ENCODE measurements around the gene CCNA1.

CCNA1 gene

DNA sequence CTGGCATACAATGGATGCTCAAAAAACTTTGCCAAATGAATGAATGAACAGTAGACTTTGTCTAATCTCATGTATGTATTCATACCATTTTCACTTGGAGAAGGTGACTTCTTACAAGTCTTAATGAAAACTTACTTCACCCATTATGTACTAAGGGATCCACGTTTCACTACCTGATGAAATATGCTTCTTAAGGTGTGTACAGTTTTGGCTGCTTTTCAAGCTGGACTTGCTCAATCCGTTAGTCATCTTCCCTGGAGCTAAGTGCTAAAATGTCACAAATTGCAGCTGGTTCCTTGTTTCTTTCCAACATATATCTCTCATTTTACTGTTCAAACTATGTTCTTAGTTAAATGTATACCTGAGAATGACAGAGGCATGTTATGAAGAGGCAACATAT lies 4.2 kb upstream of the CCNA1 start:
- H3K4me1 ChIP-seq (ENCODE audit: control insufficient read depth, insufficient read depth, low read length), result no peaks in the 10 kb centered on the region
- H3K27me3 ChIP-seq (ENCODE audit: control insufficient read depth, insufficient read depth, low read length), result peaks cover 22% of the 10 kb centered on the region
- H3K36me3 ChIP-seq (ENCODE audit: control insufficient read depth, insufficient read depth, low read length), result no peaks in the 10 kb centered on the region
- no peak overlapping the region for H3K4me3 ChIP-seq (ENCODE audit: low read length)
- no peak overlapping the region for H3K27ac ChIP-seq (ENCODE audit: low read length)
- no peaks in the 10 kb centered on the region for H3K9me3 ChIP-seq (ENCODE audit: control insufficient read depth, insufficient read depth, low read length)
- WGBS (ENCODE audit: insufficient coverage, insufficient read length), result no CpG with 5 or more reads among the region's 2 CpGs
- DNase-seq (ENCODE audit: low read depth, low spot score), result no peak

DNA sequence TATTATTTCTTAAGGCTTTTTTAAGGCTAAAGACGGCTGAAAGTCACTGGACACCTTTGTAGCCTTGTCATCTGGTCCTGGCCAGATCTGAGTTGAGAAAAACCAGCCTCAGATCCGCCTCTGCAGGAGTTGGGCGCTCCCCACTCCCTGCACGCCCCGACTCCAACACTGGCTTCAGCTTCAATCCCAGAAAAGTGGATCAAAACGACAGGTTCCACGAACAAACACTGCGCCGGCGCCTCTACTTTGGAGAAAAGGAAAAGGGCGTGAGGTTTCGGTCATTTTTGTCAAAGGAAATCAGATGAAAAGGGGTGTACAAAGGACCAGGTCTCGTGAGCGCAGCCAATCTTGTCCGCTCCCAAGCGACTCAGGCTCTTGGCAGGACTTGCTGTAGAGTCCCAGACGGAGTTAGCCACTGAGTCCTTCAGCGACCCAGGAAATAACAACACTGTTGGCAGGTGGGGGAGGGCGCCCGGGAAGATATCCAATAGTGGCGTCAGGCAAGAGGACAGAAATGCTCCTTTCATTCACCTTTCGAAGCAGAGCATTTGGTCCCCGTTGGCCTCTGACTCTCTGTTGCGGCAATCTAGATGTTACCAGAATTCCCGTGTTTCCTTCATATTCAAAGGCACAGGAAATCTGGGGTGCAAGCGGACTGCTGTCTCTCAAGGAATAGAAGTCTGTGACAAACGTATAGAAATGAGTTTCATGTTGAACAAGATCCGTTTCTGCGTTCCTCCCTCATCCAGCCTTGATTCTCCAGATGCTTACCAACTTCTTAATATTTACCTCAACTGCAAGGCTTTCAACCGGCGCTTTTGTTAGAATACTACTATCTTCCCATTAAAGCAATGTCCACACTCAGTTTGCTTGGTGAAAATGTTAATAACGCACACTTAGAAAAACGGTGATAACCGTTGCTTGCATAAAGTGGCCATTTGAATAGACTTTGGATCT lies 1.8 kb upstream of the CCNA1 start:
- Histone ChIP-seq H3K4me1 (ENCODE audit: control insufficient read depth, insufficient read depth, low read length) (no peaks in the 10 kb centered on the region), H3K27ac (ENCODE audit: low read length) (no peak overlapping the region), H3K36me3 (ENCODE audit: control insufficient read depth, insufficient read depth, low read length) (no peaks in the 10 kb centered on the region), H3K4me3 (ENCODE audit: low read length) (peak overlapping the region; percentile 14; the same call in 1 of the 2 replicates), H3K27me3 (ENCODE audit: control insufficient read depth, insufficient read depth, low read length) (peaks cover 22% of the 10 kb centered on the region), H3K9me3 (ENCODE audit: control insufficient read depth, insufficient read depth, low read length) (no peaks in the 10 kb centered on the region)
- WGBS (ENCODE audit: insufficient coverage, insufficient read length), result no CpG with 5 or more reads among the region's 34 CpGs
- no peak for DNase-seq (ENCODE audit: low read depth, low spot score)

DNA sequence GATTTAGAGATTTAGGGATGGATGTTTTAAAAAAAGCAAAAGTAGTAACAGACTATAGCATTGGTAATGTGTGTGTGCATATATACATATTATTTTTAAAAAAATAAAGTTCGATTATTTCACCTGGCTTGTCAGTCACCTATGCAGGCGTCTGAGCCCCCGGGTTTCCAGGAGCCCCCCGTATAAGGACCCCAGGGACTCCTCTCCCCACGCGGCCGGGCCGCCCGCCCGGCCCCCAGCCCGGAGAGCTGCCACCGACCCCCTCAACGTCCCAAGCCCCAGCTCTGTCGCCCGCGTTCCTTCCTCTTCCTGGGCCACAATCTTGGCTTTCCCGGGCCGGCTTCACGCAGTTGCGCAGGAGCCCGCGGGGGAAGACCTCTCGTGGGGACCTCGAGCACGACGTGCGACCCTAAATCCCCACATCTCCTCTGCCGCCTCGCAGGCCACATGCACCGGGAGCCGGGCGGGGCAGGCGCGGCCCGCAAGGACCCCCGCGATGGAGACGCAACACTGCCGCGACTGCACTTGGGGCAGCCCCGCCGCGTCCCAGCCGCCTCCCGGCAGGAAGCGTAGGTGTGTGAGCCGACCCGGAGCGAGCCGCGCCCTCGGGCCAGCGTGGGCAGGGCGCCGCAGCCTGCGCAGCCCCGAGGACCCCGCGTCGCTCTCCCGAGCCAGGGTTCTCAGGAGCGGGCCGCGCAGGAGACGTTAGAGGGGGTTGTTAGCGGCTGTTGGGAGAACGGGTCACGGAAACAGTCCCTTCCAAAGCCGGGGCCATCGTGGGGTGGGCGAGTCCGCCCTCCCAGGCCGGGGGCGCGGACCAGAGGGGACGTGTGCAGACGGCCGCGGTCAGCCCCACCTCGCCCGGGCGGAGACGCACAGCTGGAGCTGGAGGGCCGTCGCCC lies 840 bp upstream of the CCNA1 start:
- WGBS (ENCODE audit: insufficient coverage, insufficient read length), result no CpG with 5 or more reads among the region's 85 CpGs
- no peak for DNase-seq (ENCODE audit: low read depth, low spot score)
- Histone ChIP-seq H3K9me3 (ENCODE audit: control insufficient read depth, insufficient read depth, low read length) (no peaks in the 10 kb centered on the region), H3K4me3 (ENCODE audit: low read length) (peak overlapping the region; percentile 75; the same call in 1 of the 2 replicates), H3K27ac (ENCODE audit: low read length) (no peak overlapping the region), H3K4me1 (ENCODE audit: control insufficient read depth, insufficient read depth, low read length) (no peaks in the 10 kb centered on the region), H3K27me3 (ENCODE audit: control insufficient read depth, insufficient read depth, low read length) (peaks cover 22% of the 10 kb centered on the region), H3K36me3 (ENCODE audit: control insufficient read depth, insufficient read depth, low read length) (no peaks in the 10 kb centered on the region)

DNA sequence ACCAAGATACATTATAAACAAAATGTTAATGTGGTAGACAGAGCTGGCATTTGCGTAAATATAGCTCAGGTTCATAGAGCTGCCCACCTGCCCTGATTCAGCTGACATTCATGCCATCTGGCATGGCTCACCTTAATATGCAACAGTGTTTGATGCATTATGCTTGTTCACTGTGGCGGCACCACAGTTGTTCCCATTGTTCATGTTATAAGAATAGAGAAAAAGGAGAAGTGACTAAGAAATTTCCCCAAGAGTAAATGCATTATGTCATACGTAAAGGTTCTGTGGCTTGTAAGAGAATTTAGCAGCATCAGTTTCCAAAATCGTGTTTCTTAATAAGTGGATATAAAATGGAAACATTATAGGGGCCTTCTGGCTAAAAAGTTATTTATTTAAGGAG lies 4.5 kb downstream of the CCNA1 start:
- DNase-seq (ENCODE audit: low read depth, low spot score), result no peak
- peaks cover 5% of the 10 kb centered on the region; the same call in 1 of the 2 replicates for H3K27me3 ChIP-seq (ENCODE audit: control insufficient read depth, insufficient read depth, low read length)
- H3K36me3 ChIP-seq (ENCODE audit: control insufficient read depth, insufficient read depth, low read length), result no peaks in the 10 kb centered on the region
- no peaks in the 10 kb centered on the region for H3K9me3 ChIP-seq (ENCODE audit: control insufficient read depth, insufficient read depth, low read length)
- H3K27ac ChIP-seq (ENCODE audit: low read length), result no peak overlapping the region
- no peak overlapping the region for H3K4me3 ChIP-seq (ENCODE audit: low read length)
- no CpG with 5 or more reads among the region's 4 CpGs for WGBS (ENCODE audit: insufficient coverage, insufficient read length)
- no peaks in the 10 kb centered on the region for H3K4me1 ChIP-seq (ENCODE audit: control insufficient read depth, insufficient read depth, low read length)

DNA sequence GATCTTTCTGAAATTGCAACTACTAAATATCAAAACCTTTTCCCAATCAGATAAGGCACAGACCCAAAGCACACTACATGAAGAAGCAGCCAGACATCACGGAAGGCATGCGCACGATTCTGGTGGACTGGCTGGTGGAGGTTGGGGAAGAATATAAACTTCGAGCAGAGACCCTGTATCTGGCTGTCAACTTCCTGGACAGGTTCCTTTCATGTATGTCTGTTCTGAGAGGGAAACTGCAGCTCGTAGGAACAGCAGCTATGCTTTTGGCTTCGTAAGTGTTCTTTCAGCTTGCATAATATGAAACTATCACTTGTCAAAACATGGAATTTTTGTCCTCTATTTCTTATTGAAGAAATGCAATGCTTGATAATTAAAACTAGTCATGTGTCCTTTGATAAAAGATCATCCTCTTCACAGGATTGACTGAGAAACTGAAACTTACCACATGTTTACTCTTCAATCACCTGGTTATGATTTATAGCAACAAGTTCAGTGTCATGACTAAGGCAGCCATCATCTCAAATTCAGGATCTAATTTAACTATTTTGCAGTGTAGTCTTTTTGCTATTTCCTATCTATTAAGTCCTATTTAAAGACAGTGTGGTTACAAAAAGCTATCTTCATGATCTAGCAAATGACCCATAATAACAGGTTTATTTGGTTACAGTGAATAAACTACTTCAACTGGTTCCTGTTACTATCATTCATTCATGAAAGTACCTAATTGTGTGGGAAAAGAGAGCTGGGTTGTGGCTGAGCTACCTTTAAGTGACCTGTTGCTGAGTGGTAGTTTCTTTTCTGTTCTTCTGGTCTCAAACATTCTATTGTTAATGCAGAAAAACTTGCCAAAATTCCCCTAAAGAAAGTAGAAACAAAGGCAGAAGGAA lies 6.5 kb downstream of the CCNA1 start:
- Histone ChIP-seq H3K9me3 (ENCODE audit: control insufficient read depth, insufficient read depth, low read length) (no peaks in the 10 kb centered on the region), H3K36me3 (ENCODE audit: control insufficient read depth, insufficient read depth, low read length) (no peaks in the 10 kb centered on the region), H3K4me1 (ENCODE audit: control insufficient read depth, insufficient read depth, low read length) (no peaks in the 10 kb centered on the region), H3K27ac (ENCODE audit: low read length) (no peak overlapping the region), H3K4me3 (ENCODE audit: low read length) (no peak overlapping the region), H3K27me3 (ENCODE audit: control insufficient read depth, insufficient read depth, low read length) (no peaks in the 10 kb centered on the region)
- no peak for DNase-seq (ENCODE audit: low read depth, low spot score)
- WGBS (ENCODE audit: insufficient coverage, insufficient read length), result no CpG with 5 or more reads among the region's 6 CpGs

DNA sequence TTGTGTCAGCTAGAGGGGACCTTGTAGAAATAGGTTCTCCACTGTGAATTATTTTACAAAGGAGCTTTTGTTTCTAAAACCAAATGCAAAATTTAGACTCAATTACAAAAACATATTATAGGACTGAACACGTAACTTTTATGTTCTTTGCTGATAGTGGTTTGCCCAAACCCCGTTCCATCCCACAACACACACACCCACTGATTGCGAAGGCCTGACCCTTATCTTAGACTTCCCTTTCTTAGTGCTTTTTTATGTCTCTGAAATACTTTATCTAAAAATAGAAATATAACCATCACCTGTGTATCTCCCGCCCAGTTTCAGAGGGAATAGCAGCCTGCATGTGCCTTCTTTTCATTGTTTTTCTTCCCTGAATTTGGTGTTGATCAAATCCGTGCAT lies 13.0 kb downstream of the CCNA1 start:
- Histone ChIP-seq H3K9me3 (ENCODE audit: control insufficient read depth, insufficient read depth, low read length) (no peaks in the 10 kb centered on the region), H3K4me3 (ENCODE audit: low read length) (no peak overlapping the region), H3K36me3 (ENCODE audit: control insufficient read depth, insufficient read depth, low read length) (no peaks in the 10 kb centered on the region), H3K4me1 (ENCODE audit: control insufficient read depth, insufficient read depth, low read length) (no peaks in the 10 kb centered on the region), H3K27me3 (ENCODE audit: control insufficient read depth, insufficient read depth, low read length) (no peaks in the 10 kb centered on the region), H3K27ac (ENCODE audit: low read length) (no peak overlapping the region)
- no CpG with 5 or more reads among the region's 5 CpGs for WGBS (ENCODE audit: insufficient coverage, insufficient read length)
- DNase-seq (ENCODE audit: low read depth, low spot score), result no peak

DNA sequence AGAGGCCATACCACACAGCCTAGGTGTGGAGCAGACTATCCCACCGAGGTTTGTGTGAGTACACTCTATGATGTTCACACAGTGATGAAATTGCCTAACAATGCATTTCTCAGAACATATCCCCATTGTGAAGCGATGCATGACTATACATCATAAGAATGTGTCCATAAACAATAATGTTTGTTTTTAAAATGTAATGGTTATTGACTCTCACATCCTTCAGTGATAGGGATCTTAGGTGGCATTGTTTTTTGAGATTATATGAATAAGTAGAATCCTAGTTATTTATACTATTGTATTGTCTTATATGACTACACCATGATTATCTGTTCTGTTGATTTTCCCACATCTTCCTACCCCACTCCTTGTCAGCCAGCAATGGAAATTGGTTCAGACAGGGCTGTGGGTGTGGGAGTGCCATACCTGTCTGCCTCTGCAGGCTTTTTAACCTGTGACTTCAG lies 13.6 kb downstream of the CCNA1 start:
- WGBS (ENCODE audit: insufficient coverage, insufficient read length), result no CpG with 5 or more reads among the region's 2 CpGs
- H3K4me1 ChIP-seq (ENCODE audit: control insufficient read depth, insufficient read depth, low read length), result no peaks in the 10 kb centered on the region
- no peak overlapping the region for H3K27ac ChIP-seq (ENCODE audit: low read length)
- H3K9me3 ChIP-seq (ENCODE audit: control insufficient read depth, insufficient read depth, low read length), result no peaks in the 10 kb centered on the region
- no peak for DNase-seq (ENCODE audit: low read depth, low spot score)
- H3K36me3 ChIP-seq (ENCODE audit: control insufficient read depth, insufficient read depth, low read length), result no peaks in the 10 kb centered on the region
- no peak overlapping the region for H3K4me3 ChIP-seq (ENCODE audit: low read length)
- no peaks in the 10 kb centered on the region for H3K27me3 ChIP-seq (ENCODE audit: control insufficient read depth, insufficient read depth, low read length)

DNA sequence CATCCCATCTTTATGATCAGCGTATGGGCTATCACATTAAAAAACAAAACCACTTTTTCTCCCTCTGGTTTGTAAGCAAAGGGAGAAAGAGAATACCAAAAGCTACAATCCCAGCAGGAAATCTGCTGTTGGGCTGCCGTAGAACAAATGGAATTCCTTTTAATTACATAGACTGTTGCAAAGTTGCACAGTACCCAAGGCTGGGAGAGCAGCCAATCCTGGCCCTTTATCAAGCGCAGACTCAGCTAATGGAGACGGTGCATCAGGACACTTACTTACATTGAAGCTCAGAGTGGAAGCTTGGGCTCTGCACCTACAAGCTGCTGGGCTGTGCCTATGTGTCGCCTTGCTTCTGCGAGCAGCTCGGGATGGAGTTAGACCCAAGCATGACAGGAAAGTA lies 15.2 kb downstream of the CCNA1 start:
- Histone ChIP-seq H3K4me3 (ENCODE audit: low read length) (no peak overlapping the region), H3K36me3 (ENCODE audit: control insufficient read depth, insufficient read depth, low read length) (no peaks in the 10 kb centered on the region), H3K9me3 (ENCODE audit: control insufficient read depth, insufficient read depth, low read length) (no peaks in the 10 kb centered on the region), H3K4me1 (ENCODE audit: control insufficient read depth, insufficient read depth, low read length) (no peaks in the 10 kb centered on the region), H3K27ac (ENCODE audit: low read length) (no peak overlapping the region), H3K27me3 (ENCODE audit: control insufficient read depth, insufficient read depth, low read length) (no peaks in the 10 kb centered on the region)
- no CpG with 5 or more reads among the region's 7 CpGs for WGBS (ENCODE audit: insufficient coverage, insufficient read length)
- no peak for DNase-seq (ENCODE audit: low read depth, low spot score)

DNA sequence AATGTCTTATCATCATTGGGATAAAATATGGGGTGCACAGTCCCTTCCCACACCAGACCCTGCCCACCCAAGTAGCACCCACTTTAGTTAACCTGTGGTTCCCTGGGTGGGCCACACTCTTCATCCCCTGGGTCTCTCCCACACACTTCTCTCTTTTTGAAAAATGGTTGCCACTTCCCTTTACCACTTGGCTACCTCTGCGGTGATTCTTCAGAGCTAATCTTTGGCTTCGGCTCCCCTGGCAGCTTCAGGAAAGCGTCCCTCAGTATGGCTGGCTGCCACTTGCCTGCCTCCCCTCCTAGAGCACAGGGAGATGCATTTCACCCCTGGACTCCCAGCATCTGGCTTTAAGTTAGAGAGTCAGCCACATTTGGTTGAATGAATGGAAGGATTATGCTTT lies 18.2 kb downstream of the CCNA1 start:
- Histone ChIP-seq H3K4me3 (ENCODE audit: low read length) (no peak overlapping the region), H3K36me3 (ENCODE audit: control insufficient read depth, insufficient read depth, low read length) (no peaks in the 10 kb centered on the region), H3K27me3 (ENCODE audit: control insufficient read depth, insufficient read depth, low read length) (no peaks in the 10 kb centered on the region), H3K4me1 (ENCODE audit: control insufficient read depth, insufficient read depth, low read length) (0 out of 2 replicates have a peak, but pooled peaks cover 2% of the 10 kb centered on the region), H3K27ac (ENCODE audit: low read length) (no peak overlapping the region), H3K9me3 (ENCODE audit: control insufficient read depth, insufficient read depth, low read length) (no peaks in the 10 kb centered on the region)
- no peak for DNase-seq (ENCODE audit: low read depth, low spot score)
- WGBS (ENCODE audit: insufficient coverage, insufficient read length), result no CpG with 5 or more reads among the region's 3 CpGs

Measured in iPS DF 6.9 (cell line).